Lung microvascular endothelial cell (primary cell): ENCODE measurements around the gene ZSWIM7. TPM values are rescaled to one million over a fixed set of nuclear protein-coding genes. Genes with fewer than 3 reads are reported as not detected.
A peak's percentile ranks its signal among the peaks of the same experiment; 100 is the strongest.
"Not testable (repeated sequence)": the region's sequence is repeated elsewhere in the genome, so short reads cannot be mapped to it uniquely, and the experiment has no call there.

ENCODE experiments used
- DNase-seq, 2 donors: peaks; one replicate each; pipeline versions ENCODE4 v3.0.0 to v3.0.0-alpha.2; 2010; ENCODE audit warnings: low read depth in 2 of 2
- total RNA-seq: library from RNA; depleted of rRNA; stranded (reverse); fragments of >200 nt; gene quantifications from 2 replicates; pipeline ENCODE4 v1.2.1, GENCODE V29; 2014

ZSWIM7 gene
- total RNA-seq, 1 donor from 2014 or later: 15.3 TPM

- peak; percentile 41 to 48 for DNase-seq
Observed at GRCh38 chr17:15999974-16000827, 697 bp upstream of the ZSWIM7 start.

- no peak for DNase-seq
Observed at GRCh38 chr17:15998031-15998562, 1.4 kb downstream of the ZSWIM7 start.

- no peak for DNase-seq
Observed at GRCh38 chr17:15996322-15996721, 3.2 kb downstream of the ZSWIM7 start.

GRCh38 chr17:15981646-15982580 is 17.6 kb downstream of the ZSWIM7 start:
- peak in 1 of 2 donors; percentile 38 for DNase-seq

DNA sequence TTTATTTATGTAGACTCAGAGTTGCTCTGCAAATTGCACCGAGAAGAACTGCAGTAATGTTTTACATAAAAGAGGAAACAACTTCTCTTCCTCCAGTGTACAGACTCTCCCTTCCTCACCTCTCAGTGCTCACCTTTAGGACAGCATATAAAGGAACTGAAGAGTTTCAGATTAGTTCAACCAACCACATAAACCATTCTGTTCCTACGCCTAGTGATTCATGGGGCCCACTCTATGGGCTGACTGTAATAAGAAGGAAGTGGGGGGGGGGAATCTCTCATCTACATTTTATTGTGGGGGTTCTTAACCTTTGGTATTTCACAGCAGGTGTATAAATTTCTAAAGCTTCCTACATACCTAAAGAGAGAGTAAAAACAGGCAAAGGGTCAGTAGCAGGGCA is 18.3 kb downstream of the ZSWIM7 start:
- no peak for DNase-seq

- not testable (repeated sequence) for DNase-seq
Observed at GRCh38 chr17:15979013-15979412, 20.5 kb downstream of the ZSWIM7 start.

GRCh38 chr17:15978606-15979005 is 20.9 kb downstream of the ZSWIM7 start:
- no peak for DNase-seq

GRCh38 chr17:15977894-15978293 is 21.6 kb downstream of the ZSWIM7 start:
- no peak for DNase-seq

DNA sequence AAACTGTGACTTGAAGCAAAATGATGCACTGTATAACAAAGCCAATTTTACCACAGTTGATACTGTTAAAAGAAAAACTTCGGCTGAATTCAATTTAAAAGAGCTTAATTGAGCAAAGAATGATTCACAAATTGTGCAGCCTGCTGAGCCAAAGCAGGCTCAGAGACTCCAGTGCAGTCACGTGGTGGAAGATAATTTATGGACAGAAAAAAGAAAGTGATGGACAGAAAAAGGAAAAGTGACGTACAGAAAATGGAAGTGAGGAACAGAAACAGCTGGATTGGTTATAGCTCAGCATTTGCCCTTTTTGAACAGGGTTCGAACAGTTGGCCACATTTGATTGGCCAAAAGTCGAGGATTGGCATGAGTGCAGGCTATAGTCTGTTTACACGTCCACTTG is 25.7 kb downstream of the ZSWIM7 start:
- DNase-seq: no peak

GRCh38 chr17:15973016-15973415 is 26.5 kb downstream of the ZSWIM7 start:
- no peak for DNase-seq

GRCh38 chr17:15972497-15972951 is 27.0 kb downstream of the ZSWIM7 start:
- DNase-seq: no peak

DNA sequence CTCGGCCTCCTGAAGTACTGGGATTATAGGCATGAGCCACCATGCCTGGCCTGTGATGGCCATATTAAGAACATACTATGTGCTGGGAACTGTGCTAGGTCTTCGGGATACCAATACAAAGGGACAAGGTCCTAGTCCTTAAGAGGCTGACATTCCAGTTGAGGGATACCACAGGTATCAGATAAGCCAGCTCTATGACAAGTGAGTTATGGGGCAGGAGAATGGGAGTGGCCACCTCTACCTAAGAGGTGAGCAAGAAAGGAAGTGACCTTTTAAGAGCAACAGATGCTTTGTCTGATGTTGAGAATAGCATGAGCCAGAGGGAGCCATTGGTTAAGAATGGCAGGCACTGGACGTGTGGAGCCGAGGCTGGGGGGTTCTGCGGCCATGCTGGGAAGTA is 27.6 kb downstream of the ZSWIM7 start:
- DNase-seq: no peak

- no peak for DNase-seq
Observed at GRCh38 chr17:15971098-15971678, 28.3 kb downstream of the ZSWIM7 start.

DNA sequence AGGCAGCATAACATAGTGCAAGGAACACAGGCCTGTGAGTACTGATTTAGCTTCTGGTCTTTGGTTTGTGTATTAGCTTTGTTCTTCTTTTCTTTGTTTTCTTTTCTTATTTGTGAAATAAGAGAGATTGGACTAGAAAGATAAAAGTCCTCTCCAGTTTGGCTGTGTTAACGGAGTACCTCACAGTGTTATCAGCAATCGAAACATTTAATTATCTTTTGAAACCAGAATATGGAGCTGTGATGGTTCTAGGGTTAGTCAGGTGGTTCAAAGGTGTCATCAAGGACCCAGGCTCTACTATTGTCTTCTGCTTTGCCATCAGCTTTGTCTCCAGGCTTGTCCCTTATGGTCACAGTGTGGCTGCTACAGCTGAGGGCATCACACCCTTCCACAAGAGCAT is 29.0 kb downstream of the ZSWIM7 start:
- no peak for DNase-seq

GRCh38 chr17:15969463-15969862 is 30.0 kb downstream of the ZSWIM7 start:
- DNase-seq: no peak

DNA sequence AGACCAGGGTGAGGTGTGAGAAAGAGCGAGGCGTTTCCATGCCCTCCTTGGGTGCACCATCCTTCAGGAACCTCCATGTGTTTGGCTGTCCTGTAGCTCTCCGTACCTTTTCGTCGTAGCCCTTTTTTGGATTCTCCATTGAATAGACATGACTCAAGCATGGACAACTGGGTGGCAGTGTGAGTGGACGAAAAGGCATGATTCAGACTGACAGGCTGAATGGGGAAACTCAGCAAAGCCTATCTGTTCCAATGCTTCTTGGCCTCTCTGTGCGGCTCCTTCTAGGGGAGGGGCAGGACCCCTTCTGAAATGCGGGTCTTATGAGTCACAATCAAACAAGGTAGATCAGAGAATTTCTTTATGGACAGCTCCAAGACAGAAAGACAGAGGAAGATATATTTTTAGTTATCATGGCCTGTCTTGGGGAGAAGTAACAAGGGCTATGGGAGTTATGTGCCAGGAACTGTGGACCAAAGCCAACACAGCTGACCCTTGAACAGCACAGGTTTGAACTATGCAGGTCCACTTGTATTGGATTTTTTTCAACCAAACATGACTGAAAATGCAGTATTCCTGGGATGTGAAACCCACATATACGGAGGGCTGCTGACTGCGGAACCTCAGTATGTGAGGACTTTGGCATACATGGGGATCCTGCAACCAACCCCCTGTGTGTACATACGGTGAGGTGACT is 31.7 kb downstream of the ZSWIM7 start:
- peak in 1 of 2 donors; percentile 51 for DNase-seq

- DNase-seq: no peak
Observed at GRCh38 chr17:15966879-15967248, 32.6 kb downstream of the ZSWIM7 start.

DNA sequence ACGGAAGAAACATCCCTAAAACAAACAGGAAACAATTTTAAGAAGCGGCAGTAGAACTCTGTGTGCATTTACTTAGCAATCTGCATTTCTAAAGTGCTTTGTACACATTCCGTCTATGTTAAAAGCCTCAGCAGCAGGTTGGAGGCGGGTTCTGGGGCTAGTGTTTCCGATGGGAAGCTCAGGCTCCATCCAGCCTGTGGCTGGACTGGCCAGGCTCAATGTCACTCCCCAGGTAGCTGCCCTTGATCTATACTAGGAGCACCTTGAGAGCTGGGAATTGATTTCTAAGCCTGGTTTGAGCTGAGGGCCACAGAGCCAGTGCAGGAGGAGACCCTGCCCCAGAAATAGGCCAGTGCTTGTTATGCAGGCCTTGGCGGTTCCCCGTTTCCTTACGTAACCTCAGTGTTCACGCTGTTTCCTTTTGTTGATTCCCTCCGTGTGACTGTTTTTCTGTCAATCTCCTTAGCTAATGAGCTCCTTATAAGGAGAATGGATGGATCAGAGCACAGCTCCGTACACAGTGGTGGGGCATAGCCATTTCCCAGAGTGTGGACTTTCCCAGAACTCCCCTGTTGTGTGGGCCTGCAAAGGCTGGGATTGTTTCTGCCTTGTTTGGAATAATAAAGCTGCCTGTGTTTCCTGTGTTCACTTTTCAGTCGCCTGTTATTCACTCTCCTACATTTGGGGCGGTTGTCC is 33.2 kb downstream of the ZSWIM7 start:
- DNase-seq: peak; percentile 65 to 83

DNA sequence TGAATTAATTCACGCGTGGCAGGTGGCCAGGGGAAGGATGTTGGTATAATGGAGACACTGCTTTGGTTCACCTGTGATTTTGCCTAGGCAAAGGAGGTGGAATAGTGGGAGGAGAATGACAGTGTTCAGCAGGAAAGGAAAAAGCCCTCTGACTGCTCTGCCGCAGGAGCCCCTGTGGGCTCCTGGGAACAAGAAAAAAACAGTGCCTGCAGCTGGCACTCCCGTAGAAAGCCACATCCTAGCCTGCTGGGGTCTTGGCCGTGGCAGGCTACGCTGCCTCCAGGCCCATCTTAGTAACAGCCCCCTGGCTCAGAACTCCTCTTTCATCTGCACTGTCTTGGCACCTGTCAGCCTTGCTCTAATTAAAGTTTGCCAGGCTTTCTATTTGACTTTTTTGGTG is 34.0 kb downstream of the ZSWIM7 start:
- no peak for DNase-seq

DNA sequence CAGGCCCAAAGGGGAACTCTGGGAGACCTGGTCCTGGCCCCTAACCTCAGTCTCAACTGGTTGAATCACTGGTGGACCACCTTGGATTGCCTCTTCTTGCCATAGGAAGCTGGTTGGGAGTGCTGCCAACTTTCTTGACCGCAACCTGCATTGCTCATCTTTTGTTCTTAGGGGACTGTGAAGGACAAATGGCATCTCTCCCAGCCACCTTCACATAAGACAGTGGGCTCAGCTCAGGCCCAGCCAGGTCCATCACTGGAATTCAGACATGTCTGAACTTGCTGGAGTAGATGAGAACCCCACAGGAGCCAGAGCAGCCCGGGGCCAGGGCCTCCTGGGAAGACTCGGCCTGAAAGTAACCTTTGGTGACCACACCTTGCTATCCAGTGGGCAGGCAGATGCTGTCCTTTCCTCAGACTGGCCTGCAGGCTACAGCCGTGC is 35.8 kb downstream of the ZSWIM7 start:
- DNase-seq: peak; percentile 26 to 87
